ENCODE data around the gene CKAP2L.

The CKAP2L gene

GRCh38 chr2:112740527-112740926, 23.9 kb downstream of the CKAP2L start:
- no peak overlapping the region for H3K4me3 ChIP-seq (ENCODE audit: low read depth, low read length)
- no peak for TF ChIP-seq POLR2A (IDR thresholded peaks at IDR 0.05; ENCODE audit: extremely low read depth, insufficient read length)
- TF ChIP-seq MYC (IDR thresholded peaks at IDR 0.05; ENCODE audit: low read depth, low read length) = no peak
- TF ChIP-seq CTCF (IDR thresholded peaks at IDR 0.05; ENCODE audit: low read depth, low read length) = no peak
- TF ChIP-seq MAX (IDR thresholded peaks at IDR 0.05; ENCODE audit: low read depth, low read length) = no peak
- no peak for DNase-seq (ENCODE audit: low read depth)

GRCh38 chr2:112737542-112738232, 26.7 kb downstream of the CKAP2L start:
- H3K4me3 ChIP-seq (ENCODE audit: low read depth, low read length) = no peak overlapping the region
- DNase-seq (ENCODE audit: low read depth) = no peak
- no peak for TF ChIP-seq MYC (IDR thresholded peaks at IDR 0.05; ENCODE audit: low read depth, low read length)
- TF ChIP-seq POLR2A (IDR thresholded peaks at IDR 0.05; ENCODE audit: extremely low read depth, insufficient read length) = no peak
- TF ChIP-seq CTCF (IDR thresholded peaks at IDR 0.05; ENCODE audit: low read depth, low read length) = no peak

- no peak overlapping the region for H3K4me3 ChIP-seq (ENCODE audit: low read depth, low read length)
- no peak for DNase-seq (ENCODE audit: low read depth)
Measured at GRCh38 chr2:112733871-112734270, 30.5 kb downstream of the CKAP2L start.

GRCh38 chr2:112733456-112733855, 31.0 kb downstream of the CKAP2L start:
- TF ChIP-seq POLR2A (IDR thresholded peaks at IDR 0.05; ENCODE audit: extremely low read depth, insufficient read length) = no peak
- TF ChIP-seq MAX (IDR thresholded peaks at IDR 0.05; ENCODE audit: low read depth, low read length) = no peak
- no peak for TF ChIP-seq MYC (IDR thresholded peaks at IDR 0.05; ENCODE audit: low read depth, low read length)
- TF ChIP-seq CTCF (IDR thresholded peaks at IDR 0.05; ENCODE audit: low read depth, low read length) = no peak
- no peak for DNase-seq (ENCODE audit: low read depth)
- no peak overlapping the region for H3K4me3 ChIP-seq (ENCODE audit: low read depth, low read length)

More at GRCh38 chr2:112733871-112734270, 30.5 kb downstream of the CKAP2L start:
- no peak for TF ChIP-seq CTCF (IDR thresholded peaks at IDR 0.05; ENCODE audit: low read depth, low read length)

- no peak for TF ChIP-seq MYC (IDR thresholded peaks at IDR 0.05; ENCODE audit: low read depth, low read length)
- no peak for TF ChIP-seq MAX (IDR thresholded peaks at IDR 0.05; ENCODE audit: low read depth, low read length)
- TF ChIP-seq CTCF (IDR thresholded peaks at IDR 0.05; ENCODE audit: low read depth, low read length) = no peak
- no peak for TF ChIP-seq POLR2A (IDR thresholded peaks at IDR 0.05; ENCODE audit: extremely low read depth, insufficient read length)
- H3K4me3 ChIP-seq (ENCODE audit: low read depth, low read length) = no peak overlapping the region
- DNase-seq (ENCODE audit: low read depth) = no peak
Measured at GRCh38 chr2:112731479-112731878, 32.9 kb downstream of the CKAP2L start.

- H3K4me3 ChIP-seq (ENCODE audit: low read depth, low read length) = no peak overlapping the region
- no peak for DNase-seq (ENCODE audit: low read depth)
- TF ChIP-seq MAX (IDR thresholded peaks at IDR 0.05; ENCODE audit: low read depth, low read length) = no peak
- no peak for TF ChIP-seq POLR2A (IDR thresholded peaks at IDR 0.05; ENCODE audit: extremely low read depth, insufficient read length)
- no peak for TF ChIP-seq CTCF (IDR thresholded peaks at IDR 0.05; ENCODE audit: low read depth, low read length)
- no peak for TF ChIP-seq MYC (IDR thresholded peaks at IDR 0.05; ENCODE audit: low read depth, low read length)
Measured at GRCh38 chr2:112730791-112731190, 33.6 kb downstream of the CKAP2L start.

All from NB4 (cell line).